ENCODE data around the gene LIMS4. TPM values are rescaled to one million over a fixed set of nuclear protein-coding genes. Genes with fewer than 3 reads are reported as not detected.
"Not testable (repeated sequence)": the region's sequence is repeated elsewhere in the genome, so short reads cannot be mapped to it uniquely, and the experiment has no call there.

The LIMS4 gene
- total and polyA plus RNA-seq, 5 donors from 2014 or later = 4.0 to 8.6 (median 6.2) TPM; not detected in 1

- H3K27ac ChIP-seq (ENCODE audit: insufficient read depth, low read length, poor library complexity, severe bottlenecking); H3K9me3 ChIP-seq (ENCODE audit: control insufficient read depth in 2 of 2, low read length in 2 of 2); H3K9me3 Mint-ChIP-seq; H3K4me3 ChIP-seq (ENCODE audit: low read depth, low read length); ATAC-seq (ENCODE audit: low read depth in 2 of 2); H3K36me3 Mint-ChIP-seq; H3K36me3 ChIP-seq (ENCODE audit: control insufficient read depth, insufficient read depth, low read length); DNase-seq; H3K27me3 Mint-ChIP-seq; H3K4me1 ChIP-seq (ENCODE audit: control insufficient read depth, insufficient read depth, low read length, poor library complexity, severe bottlenecking); H3K4me3 Mint-ChIP-seq; H3K4me1 Mint-ChIP-seq; H3K27ac Mint-ChIP-seq; H3K27me3 ChIP-seq (ENCODE audit: control insufficient read depth, insufficient read depth, low read length): not testable (repeated sequence)
Measured at GRCh38 chr2:110443305-110444005, 29.2 kb downstream of the LIMS4 start.

- not testable (repeated sequence) for H3K4me1 ChIP-seq (ENCODE audit: control insufficient read depth, insufficient read depth, low read length, poor library complexity, severe bottlenecking); H3K4me3 ChIP-seq (ENCODE audit: low read depth, low read length); H3K27ac ChIP-seq (ENCODE audit: insufficient read depth, low read length, poor library complexity, severe bottlenecking); H3K4me3 Mint-ChIP-seq; H3K9me3 Mint-ChIP-seq; ATAC-seq (ENCODE audit: low read depth in 2 of 2); H3K27me3 ChIP-seq (ENCODE audit: control insufficient read depth, insufficient read depth, low read length); H3K4me1 Mint-ChIP-seq; H3K36me3 ChIP-seq (ENCODE audit: control insufficient read depth, insufficient read depth, low read length); H3K27me3 Mint-ChIP-seq; H3K9me3 ChIP-seq (ENCODE audit: control insufficient read depth in 2 of 2, low read length in 2 of 2); DNase-seq; H3K27ac Mint-ChIP-seq; H3K36me3 Mint-ChIP-seq
Measured at GRCh38 chr2:110441905-110442304, 30.7 kb downstream of the LIMS4 start.

GRCh38 chr2:110434565-110434964 is 38.1 kb downstream of the LIMS4 start:
- not testable (repeated sequence) for H3K36me3 ChIP-seq (ENCODE audit: control insufficient read depth, insufficient read depth, low read length); DNase-seq; H3K27me3 ChIP-seq (ENCODE audit: control insufficient read depth, insufficient read depth, low read length); H3K4me1 Mint-ChIP-seq; H3K27me3 Mint-ChIP-seq; ATAC-seq (ENCODE audit: low read depth in 2 of 2); H3K4me3 Mint-ChIP-seq; H3K36me3 Mint-ChIP-seq; H3K4me1 ChIP-seq (ENCODE audit: control insufficient read depth, insufficient read depth, low read length, poor library complexity, severe bottlenecking); H3K27ac ChIP-seq (ENCODE audit: insufficient read depth, low read length, poor library complexity, severe bottlenecking); H3K4me3 ChIP-seq (ENCODE audit: low read depth, low read length); H3K27ac Mint-ChIP-seq; H3K9me3 Mint-ChIP-seq; H3K9me3 ChIP-seq (ENCODE audit: control insufficient read depth in 2 of 2, low read length in 2 of 2)

GRCh38 chr2:110425725-110426124 is 46.9 kb downstream of the LIMS4 start:
- H3K4me1 Mint-ChIP-seq; DNase-seq; H3K4me3 Mint-ChIP-seq; H3K9me3 Mint-ChIP-seq; ATAC-seq (ENCODE audit: low read depth in 2 of 2); H3K9me3 ChIP-seq (ENCODE audit: control insufficient read depth in 2 of 2, low read length in 2 of 2); H3K27ac Mint-ChIP-seq; H3K36me3 Mint-ChIP-seq; H3K27me3 Mint-ChIP-seq; H3K4me1 ChIP-seq (ENCODE audit: control insufficient read depth, insufficient read depth, low read length, poor library complexity, severe bottlenecking); H3K27ac ChIP-seq (ENCODE audit: insufficient read depth, low read length, poor library complexity, severe bottlenecking); H3K27me3 ChIP-seq (ENCODE audit: control insufficient read depth, insufficient read depth, low read length); H3K4me3 ChIP-seq (ENCODE audit: low read depth, low read length); H3K36me3 ChIP-seq (ENCODE audit: control insufficient read depth, insufficient read depth, low read length): not testable (repeated sequence)

GRCh38 chr2:110424421-110424820 is 48.2 kb downstream of the LIMS4 start:
- not testable (repeated sequence) for H3K36me3 ChIP-seq (ENCODE audit: control insufficient read depth, insufficient read depth, low read length); H3K9me3 ChIP-seq (ENCODE audit: control insufficient read depth in 2 of 2, low read length in 2 of 2); H3K36me3 Mint-ChIP-seq; H3K4me3 ChIP-seq (ENCODE audit: low read depth, low read length); H3K4me1 Mint-ChIP-seq; H3K27me3 ChIP-seq (ENCODE audit: control insufficient read depth, insufficient read depth, low read length); H3K27ac Mint-ChIP-seq; H3K27ac ChIP-seq (ENCODE audit: insufficient read depth, low read length, poor library complexity, severe bottlenecking); H3K27me3 Mint-ChIP-seq; ATAC-seq (ENCODE audit: low read depth in 2 of 2); H3K9me3 Mint-ChIP-seq; H3K4me1 ChIP-seq (ENCODE audit: control insufficient read depth, insufficient read depth, low read length, poor library complexity, severe bottlenecking); DNase-seq
- peak overlapping the region in 1 of 4 donors; percentile 24 for H3K4me3 Mint-ChIP-seq

GRCh38 chr2:110423574-110423962 is 49.0 kb downstream of the LIMS4 start:
- not testable (repeated sequence) for H3K4me1 ChIP-seq (ENCODE audit: control insufficient read depth, insufficient read depth, low read length, poor library complexity, severe bottlenecking)

GRCh38 chr2:110422852-110423573 is 49.6 kb downstream of the LIMS4 start:
- not testable (repeated sequence) for DNase-seq; H3K9me3 Mint-ChIP-seq; ATAC-seq (ENCODE audit: low read depth in 2 of 2); H3K27me3 ChIP-seq (ENCODE audit: control insufficient read depth, insufficient read depth, low read length); H3K36me3 Mint-ChIP-seq; H3K9me3 ChIP-seq (ENCODE audit: control insufficient read depth in 2 of 2, low read length in 2 of 2); H3K27ac Mint-ChIP-seq; H3K4me1 ChIP-seq (ENCODE audit: control insufficient read depth, insufficient read depth, low read length, poor library complexity, severe bottlenecking); H3K36me3 ChIP-seq (ENCODE audit: control insufficient read depth, insufficient read depth, low read length); H3K27me3 Mint-ChIP-seq; H3K4me1 Mint-ChIP-seq; H3K4me3 ChIP-seq (ENCODE audit: low read depth, low read length); H3K27ac ChIP-seq (ENCODE audit: insufficient read depth, low read length, poor library complexity, severe bottlenecking); H3K4me3 Mint-ChIP-seq

More at GRCh38 chr2:110423574-110423962, 49.0 kb downstream of the LIMS4 start:
- H3K4me3 ChIP-seq (ENCODE audit: low read depth, low read length); H3K9me3 Mint-ChIP-seq; H3K9me3 ChIP-seq (ENCODE audit: control insufficient read depth in 2 of 2, low read length in 2 of 2); H3K27me3 Mint-ChIP-seq; H3K36me3 ChIP-seq (ENCODE audit: control insufficient read depth, insufficient read depth, low read length); H3K27ac Mint-ChIP-seq; H3K4me3 Mint-ChIP-seq; DNase-seq; H3K4me1 Mint-ChIP-seq; H3K27ac ChIP-seq (ENCODE audit: insufficient read depth, low read length, poor library complexity, severe bottlenecking); ATAC-seq (ENCODE audit: low read depth in 2 of 2); H3K36me3 Mint-ChIP-seq; H3K27me3 ChIP-seq (ENCODE audit: control insufficient read depth, insufficient read depth, low read length): not testable (repeated sequence)
